OCI-LY1 (cell line): Measurements from ENCODE around the gene GALNT2.

Experiments
- H2AFZ ChIP-seq: fragments of 200-600 bp; sonication (generic), shearing (Covaris generic); 2 replicates; pipeline ENCODE4 v1.6.0; 2014; ENCODE audit warnings: antibody characterized with exemption, mild to moderate bottlenecking, low read length
- H3F3A ChIP-seq: fragments of 200-600 bp; sonication (generic), shearing (Covaris generic); 2 replicates; pipeline ENCODE4 v1.6.0; 2014; ENCODE audit warnings: mild to moderate bottlenecking, antibody characterized with exemption, low read length, moderate library complexity; ENCODE audit not compliant: insufficient read depth
- H3K27ac ChIP-seq: fragments of 200-600 bp; sonication (generic); 2 replicates; pipeline ENCODE4 v1.5.1; 2014; ENCODE audit warnings: low read length, mixed run types, mild to moderate bottlenecking, low read depth; ENCODE audit not compliant: poor library complexity, severe bottlenecking
- H3K27me3 ChIP-seq: fragments of 200-600 bp; sonication (generic); 2 replicates; pipeline ENCODE4 v1.6.0; 2014; ENCODE audit warnings: antibody characterized with exemption, mild to moderate bottlenecking, low read length, moderate library complexity; ENCODE audit not compliant: insufficient read depth
- H3K36me3 ChIP-seq: fragments of 200-600 bp; sonication (generic); 2 replicates; pipeline ENCODE4 v1.6.1; 2014; ENCODE audit warnings: mild to moderate bottlenecking, antibody characterized with exemption, low read length, moderate library complexity, mixed read lengths; ENCODE audit not compliant: insufficient read depth
- H3K4me1 ChIP-seq: fragments of 200-600 bp; sonication (generic); 2 replicates; pipeline ENCODE4 v1.5.1; 2014; ENCODE audit warnings: mild to moderate bottlenecking, low read length, moderate library complexity; ENCODE audit not compliant: insufficient read depth, severe bottlenecking
- H3K4me2 ChIP-seq: fragments of 200-600 bp; sonication (generic), shearing (Covaris generic); 2 replicates; pipeline ENCODE4 v1.6.1; 2014; ENCODE audit warnings: low read length
- H3K4me3 ChIP-seq: fragments of 200-600 bp; sonication (generic); 2 replicates; pipeline ENCODE4 v1.5.1; 2014; ENCODE audit warnings: low read length, low read depth, mild to moderate bottlenecking, mixed read lengths; ENCODE audit not compliant: poor library complexity, severe bottlenecking
- H3K79me2 ChIP-seq: fragments of 200-600 bp; shearing (Covaris generic); 2 replicates; pipeline ENCODE4 v1.6.1; 2016; ENCODE audit warnings: mixed run types, low read length, mixed read lengths; ENCODE audit not compliant: insufficient read depth
- H3K9ac ChIP-seq: fragments of 200-600 bp; sonication (generic), shearing (Covaris generic); 2 replicates; pipeline ENCODE4 v1.6.1; 2014; ENCODE audit warnings: mild to moderate bottlenecking, low read length, mixed read lengths
- H3K9me2 ChIP-seq: fragments of 200-600 bp; sonication (generic), shearing (Covaris generic); 2 replicates; pipeline ENCODE4 v1.6.1; 2014; ENCODE audit warnings: low read depth, mild to moderate bottlenecking, low read length, mixed read lengths
- H3K9me3 ChIP-seq: fragments of 200-600 bp; shearing (Covaris generic); 2 replicates; pipeline ENCODE4 v1.6.1; 2014; ENCODE audit warnings: low read length, mixed read lengths
- H4K20me1 ChIP-seq: fragments of 200-600 bp; sonication (generic), shearing (Covaris generic); 2 replicates; pipeline ENCODE4 v1.6.0; 2016; ENCODE audit warnings: mild to moderate bottlenecking, low read length; ENCODE audit not compliant: insufficient read depth
- EZH2 ChIP-seq: fragments of 200-600 bp; sonication (generic), shearing (Covaris generic); IDR thresholded peaks from 2 replicates; pipeline ENCODE4 v1.8.0; 2017; ENCODE audit warnings: borderline replicate concordance, mixed run types, mild to moderate bottlenecking, antibody characterized with exemption, low read length, moderate library complexity, mixed read lengths
- TF ChIP-seq, protein P1 (sequence below): fragments of 200-600 bp; sonication (generic), shearing (Covaris generic); IDR thresholded peaks from 2 replicates; pipeline ENCODE4 v1.5.1; 2017; ENCODE audit warnings: mild to moderate bottlenecking, antibody characterized with exemption, low read length, moderate library complexity, mixed read lengths

GALNT2 gene

DNA sequence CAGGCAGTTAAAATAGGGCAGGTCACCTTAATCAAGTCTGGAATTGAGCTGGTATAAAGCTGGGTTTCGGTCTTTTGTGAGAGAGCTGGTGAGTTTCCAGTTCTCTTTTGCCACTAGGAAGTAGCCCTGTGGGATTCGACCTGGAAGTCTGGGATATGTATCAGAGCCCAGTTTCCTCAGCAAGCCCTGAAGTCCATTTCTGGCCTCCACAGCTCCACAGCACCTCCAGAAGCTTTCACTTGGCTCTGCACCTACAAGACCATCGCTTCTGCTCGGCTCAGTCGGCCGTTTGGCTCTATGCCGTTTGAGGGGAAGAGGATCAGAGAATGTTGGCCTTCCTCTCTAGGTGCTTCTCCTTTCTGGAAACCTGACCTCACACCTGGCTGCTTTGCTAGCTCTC, 148.0 kb downstream of the GALNT2 start:
- no peak for TF ChIP-seq EZH2
- TF ChIP-seq, protein P1, sequence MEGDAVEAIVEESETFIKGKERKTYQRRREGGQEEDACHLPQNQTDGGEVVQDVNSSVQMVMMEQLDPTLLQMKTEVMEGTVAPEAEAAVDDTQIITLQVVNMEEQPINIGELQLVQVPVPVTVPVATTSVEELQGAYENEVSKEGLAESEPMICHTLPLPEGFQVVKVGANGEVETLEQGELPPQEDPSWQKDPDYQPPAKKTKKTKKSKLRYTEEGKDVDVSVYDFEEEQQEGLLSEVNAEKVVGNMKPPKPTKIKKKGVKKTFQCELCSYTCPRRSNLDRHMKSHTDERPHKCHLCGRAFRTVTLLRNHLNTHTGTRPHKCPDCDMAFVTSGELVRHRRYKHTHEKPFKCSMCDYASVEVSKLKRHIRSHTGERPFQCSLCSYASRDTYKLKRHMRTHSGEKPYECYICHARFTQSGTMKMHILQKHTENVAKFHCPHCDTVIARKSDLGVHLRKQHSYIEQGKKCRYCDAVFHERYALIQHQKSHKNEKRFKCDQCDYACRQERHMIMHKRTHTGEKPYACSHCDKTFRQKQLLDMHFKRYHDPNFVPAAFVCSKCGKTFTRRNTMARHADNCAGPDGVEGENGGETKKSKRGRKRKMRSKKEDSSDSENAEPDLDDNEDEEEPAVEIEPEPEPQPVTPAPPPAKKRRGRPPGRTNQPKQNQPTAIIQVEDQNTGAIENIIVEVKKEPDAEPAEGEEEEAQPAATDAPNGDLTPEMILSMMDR: no peak
- Histone ChIP-seq H3K79me2 (no peaks in the 10 kb centered on the region; the same call in 1 of the 2 replicates), H3K36me3 (peaks cover 24% of the 10 kb centered on the region), H3F3A (no peaks in the 10 kb centered on the region), H3K9me3 (no peaks in the 10 kb centered on the region), H3K27me3 (no peaks in the 10 kb centered on the region), H3K9me2 (no peaks in the 10 kb centered on the region), H3K27ac (peak overlapping the region; percentile 9), H3K4me2 (no peak overlapping the region), H3K4me1 (peaks cover 48% of the 10 kb centered on the region), H4K20me1 (no peaks in the 10 kb centered on the region), H3K9ac (no peak overlapping the region), H3K4me3 (no peak overlapping the region), H2AFZ (no peak overlapping the region)

DNA sequence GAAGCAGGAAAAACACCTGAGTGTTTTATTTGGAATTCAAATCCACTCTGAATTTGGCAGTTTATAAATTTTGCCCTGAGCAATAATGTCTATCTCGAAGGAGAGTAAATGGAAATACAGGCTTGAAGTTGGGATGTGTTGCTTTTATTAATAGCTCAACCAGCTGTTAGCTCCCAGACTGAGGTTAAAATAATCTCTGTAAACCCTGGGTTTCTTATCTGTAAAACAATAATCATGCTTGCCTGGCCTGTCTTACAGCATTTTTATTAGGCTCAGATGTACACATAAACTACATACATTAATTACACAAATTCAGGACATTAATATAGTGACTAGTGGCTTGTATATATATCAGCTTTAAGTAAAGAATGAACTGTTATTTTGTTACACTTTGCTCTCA, 148.5 kb downstream of the GALNT2 start:
- Histone ChIP-seq H3K36me3 (peaks cover 24% of the 10 kb centered on the region), H3K4me1 (peaks cover 45% of the 10 kb centered on the region), H4K20me1 (no peaks in the 10 kb centered on the region), H3K27me3 (no peaks in the 10 kb centered on the region), H3K27ac (no peak overlapping the region), H2AFZ (no peak overlapping the region), H3K79me2 (no peaks in the 10 kb centered on the region; the same call in 1 of the 2 replicates), H3K4me3 (no peak overlapping the region), H3K9me3 (no peaks in the 10 kb centered on the region), H3K9ac (no peak overlapping the region), H3F3A (no peaks in the 10 kb centered on the region), H3K4me2 (no peak overlapping the region), H3K9me2 (no peaks in the 10 kb centered on the region)
- TF ChIP-seq, protein P1: no peak
- no peak for TF ChIP-seq EZH2

DNA sequence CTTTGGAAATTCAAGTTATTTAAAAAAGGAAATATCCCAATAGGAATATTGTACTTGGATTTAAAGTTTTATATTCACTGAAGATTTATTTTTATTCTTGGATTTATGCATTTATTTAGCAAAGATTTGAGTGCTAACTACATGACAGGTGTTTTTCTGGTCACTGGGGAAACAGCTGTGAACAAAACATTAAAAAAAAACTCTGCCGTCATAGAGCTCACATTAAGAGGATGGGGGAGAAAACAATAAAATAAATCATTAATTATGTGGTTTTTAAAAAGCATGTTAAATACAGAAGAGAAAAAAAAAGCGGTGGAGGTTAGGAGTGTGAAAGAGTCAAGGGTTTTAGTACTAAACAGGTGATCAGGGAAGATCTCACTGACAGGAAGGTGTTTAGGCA, 149.9 kb downstream of the GALNT2 start:
- Histone ChIP-seq H3K27ac (no peak overlapping the region), H3K9me2 (no peaks in the 10 kb centered on the region), H3K79me2 (no peaks in the 10 kb centered on the region; the same call in 1 of the 2 replicates), H3K4me3 (no peak overlapping the region), H3K9ac (no peak overlapping the region), H3K36me3 (peaks cover 18% of the 10 kb centered on the region), H4K20me1 (no peaks in the 10 kb centered on the region), H2AFZ (no peak overlapping the region), H3F3A (no peaks in the 10 kb centered on the region), H3K4me2 (no peak overlapping the region), H3K4me1 (peaks cover 45% of the 10 kb centered on the region), H3K27me3 (no peaks in the 10 kb centered on the region), H3K9me3 (no peaks in the 10 kb centered on the region)
- TF ChIP-seq, protein P1: no peak
- TF ChIP-seq EZH2: no peak
